CD4-positive, alpha-beta T cell treated with Interleukin-4 for 1 hour (primary cell): ENCODE measurements around the gene KLHL18.
"Not testable (repeated sequence)": the region's sequence is repeated elsewhere in the genome, so short reads cannot be mapped to it uniquely, and the experiment has no call there.

Experiments used
- DNase-seq, 2 donors: peaks; one replicate each; pipeline ENCODE4 v3.0.0-alpha.2; 2020 to 2022

Gene KLHL18

GRCh38 chr3:47276558-47276957 lies 6.2 kb upstream of the KLHL18 start:
- DNase-seq = no peak

GRCh38 chr3:47280519-47280918 lies 2.2 kb upstream of the KLHL18 start:
- DNase-seq = no peak

- no peak for DNase-seq
These were observed 421 bp downstream of the KLHL18 start for GRCh38 chr3:47283193-47283537.

- peak in 1 of 2 donors; percentile 19 for DNase-seq
These were observed 1.0 kb downstream of the KLHL18 start for GRCh38 chr3:47283591-47284364.

- no peak for DNase-seq
These were observed 6.5 kb downstream of the KLHL18 start for GRCh38 chr3:47288966-47289910.

GRCh38 chr3:47291158-47291753 lies 8.5 kb downstream of the KLHL18 start:
- no peak for DNase-seq

GRCh38 chr3:47291754-47292420 lies 9.1 kb downstream of the KLHL18 start:
- DNase-seq = not testable (repeated sequence)

GRCh38 chr3:47293822-47294221 lies 11.1 kb downstream of the KLHL18 start:
- no peak for DNase-seq

GRCh38 chr3:47294392-47294791 lies 11.6 kb downstream of the KLHL18 start:
- DNase-seq = no peak

- no peak for DNase-seq
These were observed 12.6 kb downstream of the KLHL18 start for GRCh38 chr3:47295322-47295721.

- no peak for DNase-seq
These were observed 13.2 kb downstream of the KLHL18 start for GRCh38 chr3:47295976-47296375.

GRCh38 chr3:47296562-47297302 lies 14.0 kb downstream of the KLHL18 start:
- DNase-seq = no peak

- no peak for DNase-seq
These were observed 15.7 kb downstream of the KLHL18 start for GRCh38 chr3:47298439-47298838.

GRCh38 chr3:47299381-47300318 lies 16.9 kb downstream of the KLHL18 start:
- DNase-seq = no peak

- no peak for DNase-seq
These were observed 18.7 kb downstream of the KLHL18 start for GRCh38 chr3:47301456-47301855.

GRCh38 chr3:47306022-47306421 lies 23.3 kb downstream of the KLHL18 start:
- DNase-seq = no peak

GRCh38 chr3:47309231-47309630 lies 26.5 kb downstream of the KLHL18 start:
- DNase-seq = not testable (repeated sequence)

GRCh38 chr3:47310391-47310790 lies 27.6 kb downstream of the KLHL18 start:
- DNase-seq = no peak

- DNase-seq = no peak
These were observed 30.8 kb downstream of the KLHL18 start for GRCh38 chr3:47313341-47314055.

GRCh38 chr3:47314056-47314764 lies 31.5 kb downstream of the KLHL18 start:
- no peak for DNase-seq
